ENCODE measurements around the gene PM20D2.

PM20D2 gene

GRCh38 chr6:89183294-89183693, 37.4 kb downstream of the PM20D2 start:
- no peaks in the 10 kb centered on the region for H3K4me1 ChIP-seq (ENCODE audit: insufficient read depth, low read length, poor library complexity, severe bottlenecking)
- no peak overlapping the region for H3K4me2 ChIP-seq (ENCODE audit: low read depth, low read length, poor library complexity, severe bottlenecking)
- no peak overlapping the region for H2AFZ ChIP-seq (ENCODE audit: low read length)
- TF ChIP-seq EZH2phosphoT487 (IDR thresholded peaks at IDR 0.05; ENCODE audit: borderline replicate concordance) (no peak), CTCF (conservative IDR thresholded peaks at IDR 0.05; ENCODE audit: low read length) (no peak)
- H3K9me3 ChIP-seq (ENCODE audit: insufficient read depth, low read depth, low read length): no peaks in the 10 kb centered on the region
- no peak overlapping the region for H3K4me3 ChIP-seq (ENCODE audit: low read length, poor library complexity, severe bottlenecking)
- H3K79me2 ChIP-seq (ENCODE audit: insufficient read depth, low read length): no peaks in the 10 kb centered on the region
- no peaks in the 10 kb centered on the region for H3F3A ChIP-seq (ENCODE audit: low read depth)
- no peaks in the 10 kb centered on the region for H3K9me2 ChIP-seq (replicated peaks; ENCODE audit: low read depth, low read length)
- H3K9ac ChIP-seq (ENCODE audit: low read depth, low read length, poor library complexity, severe bottlenecking): no peak overlapping the region
- no peaks in the 10 kb centered on the region for H4K20me1 ChIP-seq (ENCODE audit: insufficient read depth, low read length, poor library complexity, severe bottlenecking)
- H3K36me3 ChIP-seq (ENCODE audit: insufficient read depth, low read length): no peaks in the 10 kb centered on the region
- no peaks in the 10 kb centered on the region for H3K27me3 ChIP-seq (ENCODE audit: insufficient read depth, low read length, poor library complexity, severe bottlenecking)

GRCh38 chr6:89184344-89184743, 38.5 kb downstream of the PM20D2 start:
- no peak for TF ChIP-seq CTCF (conservative IDR thresholded peaks at IDR 0.05; ENCODE audit: low read length)
- TF ChIP-seq EZH2phosphoT487 (IDR thresholded peaks at IDR 0.05; ENCODE audit: borderline replicate concordance): no peak

GRCh38 chr6:89186762-89187161, 40.9 kb downstream of the PM20D2 start:
- H3K9me2 ChIP-seq (replicated peaks; ENCODE audit: low read depth, low read length): no peaks in the 10 kb centered on the region
- no peak overlapping the region for H3K4me2 ChIP-seq (ENCODE audit: low read depth, low read length, poor library complexity, severe bottlenecking)
- no peaks in the 10 kb centered on the region for H3K4me1 ChIP-seq (ENCODE audit: insufficient read depth, low read length, poor library complexity, severe bottlenecking)
- no peaks in the 10 kb centered on the region for H4K20me1 ChIP-seq (ENCODE audit: insufficient read depth, low read length, poor library complexity, severe bottlenecking)
- no peak overlapping the region for H2AFZ ChIP-seq (ENCODE audit: low read length)
- no peak overlapping the region for H3K4me3 ChIP-seq (ENCODE audit: low read length, poor library complexity, severe bottlenecking)
- no peaks in the 10 kb centered on the region for H3K36me3 ChIP-seq (ENCODE audit: insufficient read depth, low read length)
- H3K9ac ChIP-seq (ENCODE audit: low read depth, low read length, poor library complexity, severe bottlenecking): no peak overlapping the region
- H3K27me3 ChIP-seq (ENCODE audit: insufficient read depth, low read length, poor library complexity, severe bottlenecking): no peaks in the 10 kb centered on the region
- H3K79me2 ChIP-seq (ENCODE audit: insufficient read depth, low read length): no peaks in the 10 kb centered on the region
- TF ChIP-seq EZH2phosphoT487 (IDR thresholded peaks at IDR 0.05; ENCODE audit: borderline replicate concordance) (no peak), CTCF (conservative IDR thresholded peaks at IDR 0.05; ENCODE audit: low read length) (no peak)
- H3F3A ChIP-seq (ENCODE audit: low read depth): no peaks in the 10 kb centered on the region
- H3K9me3 ChIP-seq (ENCODE audit: insufficient read depth, low read depth, low read length): no peaks in the 10 kb centered on the region

More at GRCh38 chr6:89184344-89184743, 38.5 kb downstream of the PM20D2 start:
- no peak overlapping the region for H3K4me3 ChIP-seq (ENCODE audit: low read length, poor library complexity, severe bottlenecking)
- H3K9me3 ChIP-seq (ENCODE audit: insufficient read depth, low read depth, low read length): no peaks in the 10 kb centered on the region
- H3K27me3 ChIP-seq (ENCODE audit: insufficient read depth, low read length, poor library complexity, severe bottlenecking): no peaks in the 10 kb centered on the region
- no peak overlapping the region for H3K4me2 ChIP-seq (ENCODE audit: low read depth, low read length, poor library complexity, severe bottlenecking)
- no peaks in the 10 kb centered on the region for H3K9me2 ChIP-seq (replicated peaks; ENCODE audit: low read depth, low read length)
- no peak overlapping the region for H2AFZ ChIP-seq (ENCODE audit: low read length)
- no peaks in the 10 kb centered on the region for H3K79me2 ChIP-seq (ENCODE audit: insufficient read depth, low read length)
- H4K20me1 ChIP-seq (ENCODE audit: insufficient read depth, low read length, poor library complexity, severe bottlenecking): no peaks in the 10 kb centered on the region
- no peaks in the 10 kb centered on the region for H3K36me3 ChIP-seq (ENCODE audit: insufficient read depth, low read length)
- no peaks in the 10 kb centered on the region for H3F3A ChIP-seq (ENCODE audit: low read depth)
- H3K9ac ChIP-seq (ENCODE audit: low read depth, low read length, poor library complexity, severe bottlenecking): no peak overlapping the region
- no peaks in the 10 kb centered on the region for H3K4me1 ChIP-seq (ENCODE audit: insufficient read depth, low read length, poor library complexity, severe bottlenecking)
